Left hindlimb (tissue), 1 donor: ENCODE data around the gene IFI30.
"Not testable (repeated sequence)": the region's sequence is repeated elsewhere in the genome, so short reads cannot be mapped to it uniquely, and the experiment has no call there.

Experiments
- DNase-seq: peaks from one replicate; pipeline ENCODE4 v3.0.0-alpha.2; 2018

IFI30 gene

DNA sequence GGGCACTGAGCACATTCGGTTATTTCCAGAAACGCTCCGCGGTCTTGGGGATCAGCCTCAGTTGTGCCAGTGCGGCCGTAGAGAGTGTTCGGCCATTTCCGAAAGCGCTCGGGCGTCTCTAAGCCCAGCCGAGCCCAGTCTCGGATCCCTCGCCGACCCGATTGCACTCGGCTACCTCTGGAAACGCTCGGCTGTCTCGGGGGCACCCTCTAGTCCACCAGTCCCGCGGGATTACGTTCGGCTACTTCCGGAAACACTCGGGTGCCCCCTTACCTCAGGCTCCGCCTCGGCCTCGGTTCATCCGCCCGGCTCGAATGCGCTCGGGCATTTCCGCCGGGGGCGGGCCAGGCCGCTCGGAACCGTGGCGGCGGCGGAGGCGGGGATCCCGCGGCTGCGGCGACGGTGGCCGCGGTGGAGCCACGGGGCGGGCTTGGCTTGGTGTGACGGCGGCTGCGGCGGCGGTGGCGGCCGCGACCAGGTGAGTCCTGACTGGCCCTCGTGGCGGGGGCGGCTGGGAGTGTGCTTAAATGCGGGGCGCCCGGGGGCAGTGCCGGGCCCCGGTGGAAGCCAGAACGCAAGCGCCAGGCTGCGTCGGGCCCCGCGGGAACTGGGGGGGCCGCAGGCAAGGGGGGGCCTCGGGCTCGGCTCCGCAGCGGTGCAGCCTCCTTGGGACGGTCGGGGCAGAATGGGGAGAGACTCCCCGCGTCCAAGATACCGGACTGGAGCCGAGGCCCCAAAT is 20.6 kb upstream of the IFI30 start, which contains the start of gene PIK3R2:
Gene PIK3R2, plus strand, starts transcription at position 347 of the 739 bp plus-strand sequence. CDS start 2,717 bp downstream, outside the sequence.
- DNase-seq, result peak; percentile 99

DNA sequence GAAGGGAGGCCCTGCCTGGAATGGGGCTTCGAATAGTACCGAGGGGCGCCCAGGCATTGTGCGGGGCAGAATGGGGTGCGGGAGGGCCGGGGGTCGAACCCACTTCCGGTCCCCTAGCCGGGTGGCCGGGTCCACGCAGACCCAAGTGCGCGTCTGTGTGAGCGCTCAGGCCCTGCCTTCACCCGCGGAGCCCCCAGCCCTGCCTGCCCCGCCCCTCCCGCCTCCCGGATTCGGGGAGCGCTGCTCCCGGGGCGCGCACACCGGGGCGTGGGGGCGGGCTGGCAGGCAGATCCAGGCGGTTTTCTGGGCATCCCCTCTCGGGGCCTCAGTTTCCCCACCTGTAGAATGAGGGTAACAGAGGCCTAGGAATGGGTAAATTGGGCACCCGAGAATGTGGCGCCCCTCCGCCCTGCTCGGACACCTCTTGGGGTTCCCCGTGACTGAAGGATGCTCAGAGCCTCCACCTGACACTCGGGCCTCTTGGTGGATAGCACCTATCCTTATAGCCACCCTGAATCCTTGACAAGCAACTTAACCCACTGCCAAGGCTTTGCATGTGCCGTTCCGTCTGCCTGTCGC is 20.0 kb upstream of the IFI30 start:
- DNase-seq, result peak; percentile 64

DNA sequence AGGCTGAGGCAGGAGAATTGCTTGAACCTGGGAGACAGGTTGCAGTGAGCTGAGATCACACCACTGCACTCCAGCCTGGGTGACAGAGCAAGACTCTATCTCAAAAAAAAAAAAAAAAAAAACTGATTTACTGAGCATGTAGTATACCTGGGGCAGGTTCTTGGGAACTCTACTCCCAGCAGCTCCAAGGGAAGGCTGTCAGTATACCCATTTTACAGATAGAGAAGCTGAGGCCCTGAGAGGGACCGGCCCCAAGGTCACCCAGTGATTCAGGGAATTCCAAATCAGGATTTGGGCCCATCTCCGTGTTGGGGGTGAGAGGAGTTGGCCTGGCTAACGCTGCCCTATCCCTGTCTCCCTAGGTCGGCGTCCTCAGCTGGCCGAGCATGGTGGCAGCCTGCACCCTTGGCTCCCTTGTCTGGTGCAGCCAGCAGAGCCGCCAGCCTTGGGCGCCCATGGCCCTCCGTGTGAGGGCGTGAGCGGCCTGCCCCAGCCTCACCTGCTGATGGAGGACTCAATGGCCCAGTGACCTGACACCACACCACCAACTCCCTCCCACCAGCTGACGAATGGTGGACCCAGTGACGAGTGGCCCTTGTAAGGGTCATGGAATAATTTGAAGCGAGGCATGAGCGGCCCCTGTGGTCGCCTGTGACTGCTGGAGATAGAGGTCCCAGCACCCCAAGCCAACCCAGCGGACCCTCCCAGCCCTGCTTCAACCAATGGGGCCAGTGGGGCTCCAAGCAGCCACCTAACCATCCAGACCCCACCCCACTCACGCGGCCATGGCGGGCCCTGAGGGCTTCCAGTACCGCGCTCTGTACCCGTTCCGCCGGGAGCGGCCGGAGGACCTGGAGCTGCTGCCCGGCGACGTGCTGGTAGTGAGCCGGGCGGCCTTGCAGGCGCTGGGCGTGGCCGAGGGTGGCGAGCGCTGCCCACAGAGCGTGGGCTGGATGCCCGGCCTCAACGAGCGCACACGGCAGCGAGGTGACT is 18.2 kb upstream of the IFI30 start:
- DNase-seq, result no peak

DNA sequence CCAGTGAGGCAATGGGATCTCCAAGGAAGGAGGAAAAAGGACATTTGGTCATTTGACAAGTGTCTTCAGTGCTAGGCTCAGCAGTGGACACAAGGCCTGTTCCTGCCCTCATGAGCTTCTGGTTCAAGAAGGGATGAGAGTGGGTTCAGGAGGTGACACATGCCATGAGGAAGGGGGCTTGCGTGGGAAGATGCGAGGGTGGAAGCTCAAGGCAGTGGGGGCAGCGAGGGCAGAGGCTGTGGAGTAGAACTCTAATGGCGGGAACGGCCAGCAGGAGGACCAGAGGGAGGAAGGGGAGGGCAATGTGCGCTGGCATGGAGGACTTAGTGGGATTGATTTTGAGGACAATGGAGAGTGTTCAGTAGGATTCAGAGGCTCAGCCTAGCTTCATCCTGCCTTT is 17.3 kb upstream of the IFI30 start:
- DNase-seq, result no peak

DNA sequence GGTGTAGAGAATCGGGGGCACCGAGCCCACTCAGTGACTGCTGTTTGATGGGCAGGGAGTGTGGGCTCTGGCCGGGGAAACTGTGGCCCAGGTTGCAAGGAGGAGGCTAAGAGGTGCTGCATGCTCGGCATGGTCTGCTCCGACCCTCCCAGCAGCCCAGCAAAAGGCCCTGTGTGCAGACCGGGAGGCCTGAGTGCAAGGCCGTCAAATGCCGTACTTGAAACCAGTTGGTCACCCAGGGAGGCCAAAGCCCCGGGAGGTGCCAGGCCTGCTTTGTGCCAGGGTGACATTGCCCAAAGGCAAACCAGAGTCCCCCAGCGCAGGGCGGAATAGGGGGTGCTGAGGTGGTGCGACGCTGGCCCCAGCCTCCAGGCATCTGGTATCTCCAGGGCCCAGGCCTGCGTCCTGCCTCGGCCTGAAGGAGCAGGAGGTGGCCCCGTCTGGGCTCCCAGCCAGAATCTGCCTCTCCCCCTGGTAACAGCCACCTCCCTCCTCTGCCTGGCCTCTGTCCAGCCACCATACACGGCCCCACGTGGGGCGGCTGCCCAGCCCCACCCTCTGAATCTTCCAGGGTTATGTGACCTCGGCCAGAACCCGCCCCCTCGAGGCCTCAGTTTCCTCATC is 16.7 kb upstream of the IFI30 start:
- peak; percentile 90 for DNase-seq

DNA sequence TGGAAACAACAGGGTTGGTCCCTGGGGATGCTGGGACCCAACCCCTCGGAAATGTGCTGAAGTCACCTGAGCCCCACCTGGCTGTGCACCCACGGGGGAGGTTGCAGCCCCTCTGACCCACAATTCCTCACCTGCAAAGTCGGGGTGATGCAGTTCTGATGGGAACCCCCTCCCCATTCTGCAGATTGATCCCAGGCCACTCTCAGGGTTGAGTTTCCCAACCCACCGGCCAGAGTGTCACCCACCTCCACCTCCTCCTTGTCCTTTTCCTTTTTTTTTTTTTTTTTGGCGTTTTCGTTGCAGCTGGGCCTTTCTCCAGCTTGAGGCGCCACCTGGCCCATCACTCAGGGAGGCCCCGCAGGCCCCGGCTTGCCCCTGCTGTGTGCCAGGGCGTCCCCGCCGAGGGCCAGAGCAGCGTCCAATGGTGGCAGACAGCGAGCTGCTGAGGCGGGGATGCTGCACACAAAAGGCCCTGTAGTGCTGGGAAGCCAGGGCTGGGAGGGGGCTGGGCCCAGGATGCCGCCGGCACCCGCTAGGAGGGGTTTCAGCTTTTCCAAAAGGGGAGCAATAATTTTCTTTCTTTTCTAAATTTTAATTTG is 16.0 kb upstream of the IFI30 start:
- DNase-seq, result peak; percentile 78

DNA sequence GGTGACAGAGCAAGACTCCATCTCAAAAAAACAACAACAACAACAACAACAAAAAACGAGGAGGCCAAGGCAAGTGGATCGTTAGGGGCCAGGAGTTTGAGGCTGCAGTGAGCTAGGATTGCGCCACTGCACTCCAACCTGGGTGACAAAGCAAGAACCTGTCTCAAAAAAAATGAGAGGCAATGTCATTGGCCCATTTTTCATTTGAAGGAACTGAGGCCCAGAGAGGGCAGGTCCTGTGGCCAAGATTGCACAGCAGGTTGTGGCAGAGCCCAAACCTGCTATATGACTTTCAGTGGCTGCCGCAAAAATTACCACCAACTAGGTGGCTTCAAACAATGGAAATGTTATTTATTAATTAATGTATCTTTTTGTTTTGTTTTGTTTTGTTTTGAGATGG is 15.1 kb upstream of the IFI30 start:
- DNase-seq, result no peak

DNA sequence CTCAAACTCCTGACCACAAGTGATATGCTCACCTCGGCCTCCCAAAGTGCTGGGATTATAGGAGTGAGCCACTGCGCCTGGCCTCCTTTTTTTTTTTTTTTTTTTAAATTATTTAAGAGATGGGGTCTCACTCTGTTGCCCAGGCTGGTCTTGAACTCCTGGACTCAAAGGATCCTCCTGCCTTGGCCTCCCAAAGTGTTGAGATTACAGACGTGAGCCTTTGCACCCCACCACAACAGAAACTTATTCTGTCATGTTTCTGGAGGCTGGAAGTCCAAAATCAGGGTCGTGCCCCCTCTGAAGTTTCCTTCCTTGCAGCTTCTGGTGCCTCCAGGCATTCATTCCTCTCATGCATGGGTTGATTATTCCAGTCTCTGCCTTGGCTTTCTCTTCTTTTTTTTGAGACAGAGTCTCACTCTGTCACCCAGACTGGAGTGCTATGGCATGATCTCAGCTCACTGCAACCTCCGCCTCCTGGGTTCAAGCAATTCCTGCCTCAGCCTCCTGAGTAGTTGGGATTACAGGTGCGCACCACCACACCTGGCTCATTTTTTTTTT is 14.5 kb upstream of the IFI30 start:
- DNase-seq, result not testable (repeated sequence)

DNA sequence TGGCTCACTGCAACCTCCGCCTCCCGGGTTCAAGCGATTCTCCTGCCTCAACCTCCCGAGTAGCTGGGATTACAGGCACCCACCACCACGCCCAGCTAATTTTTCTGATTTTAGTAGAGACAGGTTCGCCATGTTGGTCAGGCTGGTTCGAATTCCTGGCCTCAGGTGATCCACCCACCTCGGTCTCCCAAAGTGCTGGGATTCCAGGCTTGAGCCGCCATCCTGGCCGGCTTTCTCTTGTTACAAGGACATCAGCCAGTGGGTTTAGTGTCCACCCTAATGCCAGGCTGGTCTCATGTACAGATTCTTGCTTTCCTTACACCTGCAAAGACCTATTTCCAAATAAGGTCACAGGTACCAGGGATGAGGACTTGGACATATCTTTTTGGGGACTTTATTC is 13.8 kb upstream of the IFI30 start:
- DNase-seq, result no peak

DNA sequence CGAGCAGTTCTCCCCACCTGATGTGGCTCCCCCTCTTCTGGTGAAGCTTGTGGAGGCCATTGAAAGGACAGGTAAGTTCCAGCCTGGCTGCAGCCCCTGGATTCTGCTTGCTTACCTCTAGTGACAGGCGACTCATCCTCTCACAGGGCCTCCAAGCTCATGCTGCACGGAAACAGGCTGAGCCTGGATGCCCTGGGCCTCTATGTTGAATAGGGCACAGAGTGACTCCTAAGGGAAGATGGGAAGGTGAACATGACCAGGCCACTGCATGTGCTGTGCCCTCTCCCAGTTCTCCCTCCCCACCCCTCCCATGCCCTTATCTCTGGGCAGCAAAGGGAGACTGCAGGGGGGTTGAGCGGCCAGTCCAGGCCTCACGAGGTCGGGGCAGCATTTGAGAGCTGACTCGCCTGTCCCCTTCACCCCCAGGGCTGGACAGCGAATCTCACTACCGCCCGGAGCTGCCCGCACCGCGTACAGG is 13.1 kb upstream of the IFI30 start:
- DNase-seq, result no peak

DNA sequence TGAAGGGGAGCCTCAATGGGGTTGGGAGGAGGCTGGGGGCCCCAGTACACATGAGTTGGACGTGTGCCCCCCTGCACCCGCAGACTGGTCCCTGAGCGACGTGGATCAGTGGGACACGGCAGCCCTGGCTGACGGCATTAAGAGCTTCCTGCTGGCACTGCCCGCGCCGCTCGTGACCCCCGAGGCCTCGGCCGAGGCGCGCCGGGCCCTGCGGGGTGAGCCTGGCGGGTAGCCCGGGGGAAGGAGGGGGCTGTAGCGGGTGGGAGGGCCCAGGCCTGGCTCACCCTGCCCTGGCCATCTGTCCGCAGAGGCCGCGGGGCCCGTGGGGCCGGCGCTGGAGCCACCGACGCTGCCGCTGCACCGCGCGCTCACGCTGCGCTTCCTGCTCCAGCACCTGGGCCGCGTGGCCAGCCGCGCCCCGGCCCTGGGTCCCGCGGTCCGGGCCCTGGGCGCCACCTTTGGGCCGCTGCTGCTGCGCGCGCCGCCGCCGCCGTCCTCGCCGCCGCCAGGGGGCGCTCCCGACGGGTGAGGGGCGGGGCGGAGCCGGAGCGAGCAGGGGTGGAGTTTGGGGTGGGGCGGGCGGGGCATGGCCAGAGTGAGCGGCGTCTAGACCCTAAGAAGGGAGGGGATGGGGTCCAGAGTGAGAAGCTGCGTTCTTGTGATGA is 12.5 kb upstream of the IFI30 start:
- DNase-seq, result peak; percentile 76

DNA sequence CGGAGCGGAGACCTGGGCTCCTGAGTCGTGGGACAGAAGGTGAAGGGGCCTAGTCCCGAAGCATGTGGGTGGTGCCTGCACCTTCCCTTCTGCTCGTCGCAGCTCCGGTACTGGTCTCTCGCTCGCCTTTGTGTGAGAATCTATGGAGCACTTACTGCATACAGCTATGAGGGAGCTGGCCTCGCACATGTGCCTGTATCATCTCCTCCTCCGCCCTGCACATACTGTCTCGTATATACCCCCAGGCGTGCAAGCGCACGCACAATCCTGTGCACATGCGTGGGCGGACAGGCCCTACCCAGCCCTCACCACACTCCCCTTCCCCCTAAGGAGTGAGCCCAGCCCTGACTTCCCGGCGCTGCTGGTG is 12.0 kb upstream of the IFI30 start:
- DNase-seq, result no peak

DNA sequence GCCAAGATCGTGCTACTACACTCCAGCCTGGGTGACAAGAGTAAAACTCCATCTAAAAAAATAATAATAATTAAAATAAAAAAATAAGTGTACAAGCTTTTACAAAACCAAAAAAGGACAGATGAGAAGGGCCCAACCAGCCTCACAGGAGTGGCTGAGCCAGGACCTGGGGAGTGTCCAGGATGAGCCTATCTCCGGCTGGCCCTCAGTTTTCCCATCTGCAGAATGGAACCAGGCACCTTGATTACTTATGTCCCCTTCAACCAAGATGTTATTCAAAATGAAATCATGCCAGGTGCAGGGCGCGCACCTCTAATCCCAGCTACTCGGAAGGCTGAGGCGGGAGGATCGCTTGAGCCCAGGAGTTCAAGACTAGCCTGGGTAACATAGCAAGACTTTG is 9.5 kb upstream of the IFI30 start:
- no peak for DNase-seq

DNA sequence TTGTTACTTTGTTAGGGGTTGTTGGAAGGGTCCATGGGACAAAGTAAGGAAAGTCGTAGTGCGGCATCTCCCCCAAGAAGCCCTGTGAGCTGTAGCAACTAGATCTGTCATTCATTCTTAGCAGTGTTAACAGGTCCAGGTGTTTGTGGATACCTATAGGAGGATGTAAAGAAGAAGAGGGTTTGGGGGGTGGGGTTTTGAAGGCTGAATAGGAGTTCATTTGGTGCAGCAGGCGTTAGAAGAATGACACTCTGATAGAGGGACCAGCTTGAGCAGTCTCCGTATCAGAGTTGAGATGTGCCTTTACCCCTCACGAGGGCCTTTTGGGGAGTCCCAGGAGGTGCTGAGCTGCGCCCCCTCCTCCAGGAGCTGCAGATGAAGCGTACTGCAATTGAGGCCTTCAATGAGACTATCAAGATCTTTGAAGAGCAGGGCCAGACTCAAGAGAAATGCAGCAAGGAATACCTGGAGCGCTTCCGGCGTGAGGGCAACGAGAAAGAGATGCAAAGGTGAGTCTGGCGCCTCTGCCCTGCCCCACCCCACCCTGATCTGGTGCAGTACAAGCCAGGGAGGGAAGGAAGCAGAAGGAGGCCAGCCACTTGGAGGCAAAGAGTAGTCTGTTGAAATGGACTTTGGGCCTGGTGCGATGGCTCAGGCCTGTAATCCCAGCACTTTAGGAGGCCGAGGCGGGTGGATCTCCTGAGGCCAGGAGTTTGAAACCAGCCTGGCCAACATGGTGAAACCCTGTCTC is 7.6 kb upstream of the IFI30 start:
- no peak for DNase-seq

DNA sequence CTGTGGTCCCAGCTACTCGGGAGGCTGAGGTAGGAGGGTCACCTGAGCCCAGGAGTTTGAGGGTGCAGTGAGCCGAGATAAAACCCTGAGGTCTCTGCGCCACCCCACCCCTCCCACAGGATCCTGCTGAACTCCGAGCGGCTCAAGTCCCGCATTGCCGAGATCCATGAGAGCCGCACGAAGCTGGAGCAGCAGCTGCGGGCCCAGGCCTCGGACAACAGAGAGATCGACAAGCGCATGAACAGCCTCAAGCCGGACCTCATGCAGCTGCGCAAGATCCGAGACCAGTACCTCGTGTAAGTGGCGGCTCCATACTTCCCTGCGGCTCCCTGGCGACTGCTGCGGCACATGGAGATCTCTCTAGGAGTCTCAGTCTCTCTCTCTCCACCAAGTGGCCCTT is 6.6 kb upstream of the IFI30 start:
- DNase-seq, result no peak

DNA sequence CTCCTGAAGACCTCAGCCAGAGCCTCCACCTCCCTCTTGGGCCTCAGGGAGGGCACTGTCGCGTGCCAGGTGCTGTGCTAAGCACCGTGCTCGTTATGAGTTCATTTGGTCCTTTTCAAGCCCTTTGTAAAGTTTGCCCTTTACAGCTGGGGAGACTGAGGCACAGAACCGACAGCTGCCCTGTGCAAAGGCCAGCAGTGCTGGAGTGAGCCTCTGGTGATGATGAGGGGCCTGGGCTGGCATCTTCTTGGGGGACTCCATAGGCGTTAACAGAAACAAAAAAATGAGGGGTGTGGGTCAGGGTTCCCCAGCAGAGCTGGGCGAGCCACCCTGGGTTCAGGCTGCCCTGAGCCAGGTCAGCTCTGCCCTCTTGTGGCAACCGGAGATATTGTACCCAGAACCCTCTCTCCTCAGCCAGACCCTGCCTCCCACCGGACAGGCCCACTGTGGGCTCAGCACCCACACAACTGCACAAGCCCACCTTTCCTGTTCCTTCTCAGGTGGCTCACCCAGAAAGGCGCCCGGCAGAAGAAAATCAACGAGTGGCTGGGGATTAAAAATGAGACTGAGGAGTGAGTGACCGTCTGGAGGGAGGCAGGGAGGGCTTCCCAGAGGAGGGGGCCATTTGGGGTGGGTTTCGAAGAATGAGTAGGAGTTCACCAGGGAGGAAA is 5.5 kb upstream of the IFI30 start:
- no peak for DNase-seq

DNA sequence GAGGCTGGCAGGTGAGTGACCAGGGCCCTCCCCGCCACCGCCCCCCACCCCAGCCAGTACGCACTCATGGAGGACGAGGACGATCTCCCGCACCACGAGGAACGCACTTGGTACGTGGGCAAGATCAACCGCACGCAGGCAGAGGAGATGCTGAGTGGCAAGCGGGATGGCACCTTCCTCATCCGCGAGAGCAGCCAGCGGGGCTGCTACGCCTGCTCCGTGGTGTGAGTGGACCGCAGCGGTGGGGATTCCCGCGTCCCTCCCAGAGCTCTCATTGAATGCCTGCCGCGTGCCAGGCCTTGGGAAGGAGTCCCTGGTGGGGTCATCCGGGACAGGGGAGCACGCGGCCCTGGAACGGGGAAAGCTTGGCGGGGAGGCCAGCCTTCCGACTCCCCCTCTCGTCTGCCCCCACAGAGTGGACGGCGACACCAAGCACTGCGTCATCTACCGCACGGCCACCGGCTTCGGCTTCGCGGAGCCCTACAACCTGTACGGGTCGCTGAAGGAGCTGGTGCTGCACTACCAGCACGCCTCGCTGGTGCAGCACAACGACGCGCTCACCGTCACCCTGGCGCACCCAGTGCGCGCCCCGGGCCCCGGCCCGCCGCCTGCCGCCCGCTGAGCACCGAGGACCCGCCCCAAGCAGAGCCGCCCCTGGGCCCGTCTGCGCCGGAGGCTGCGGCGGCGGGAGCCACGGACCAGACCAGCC is 4.8 kb upstream of the IFI30 start:
- DNase-seq, result no peak

DNA sequence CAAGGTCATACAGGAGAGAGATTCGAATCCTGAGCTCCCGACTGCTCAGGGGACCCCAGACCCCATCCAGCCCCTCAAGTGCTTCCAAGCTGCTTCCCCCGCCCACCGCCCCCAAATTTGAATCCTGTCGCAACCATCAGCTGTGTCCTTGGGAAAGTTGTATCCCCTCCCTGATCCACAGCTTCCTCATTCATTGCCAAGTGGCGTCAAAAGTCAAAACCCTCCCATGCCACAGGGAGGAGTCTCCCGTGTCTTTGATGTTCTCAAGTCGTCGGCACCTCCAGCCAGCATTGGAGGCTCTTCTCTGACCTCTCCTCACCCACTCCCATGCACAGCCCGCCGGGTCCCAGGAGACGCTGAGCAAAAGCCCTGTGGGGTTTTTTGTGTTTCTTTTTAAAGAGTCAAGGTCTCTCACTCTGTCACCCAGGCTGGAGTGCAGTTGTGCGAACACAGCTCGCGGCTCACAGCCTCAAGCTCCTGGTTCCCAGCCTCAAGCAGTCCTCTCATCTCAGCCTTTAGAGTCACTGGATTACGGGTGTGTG is 2.8 kb upstream of the IFI30 start:
- DNase-seq, result no peak

DNA sequence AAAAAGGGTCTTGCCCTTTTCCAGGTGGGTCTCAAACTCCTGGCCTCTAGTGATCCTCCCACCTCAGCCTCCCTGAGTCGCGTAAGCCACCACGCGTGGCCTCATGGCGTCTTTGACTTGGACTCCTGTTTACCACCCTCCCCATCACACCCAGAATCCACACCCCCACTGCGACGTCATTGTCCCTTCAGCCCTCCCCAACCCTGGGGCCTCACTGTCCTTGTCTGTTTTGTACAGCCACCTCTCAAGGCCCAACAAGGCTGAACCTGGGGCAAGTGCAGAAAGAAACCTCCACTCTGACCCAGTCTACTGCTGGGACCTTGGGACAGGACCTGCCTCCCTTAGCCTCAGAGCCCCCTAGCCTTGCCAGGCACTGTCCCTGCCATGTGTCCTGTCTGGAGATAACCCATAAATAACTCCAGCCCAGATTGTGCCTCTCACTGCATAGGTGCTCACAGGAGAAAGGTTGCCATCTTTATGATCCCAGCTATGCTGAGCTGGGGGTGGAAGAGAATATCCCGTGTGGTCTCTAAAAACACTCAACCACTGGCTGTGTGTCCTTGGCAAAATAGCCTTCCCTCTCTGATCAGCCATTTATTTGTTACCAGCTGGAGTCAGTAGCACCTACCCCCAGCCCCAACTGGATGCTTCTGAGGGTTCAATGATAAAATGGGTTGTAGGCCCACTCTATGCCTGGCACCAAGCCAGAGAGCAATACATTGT is 1.8 kb upstream of the IFI30 start:
- DNase-seq, result no peak
